ENCODE measurements around the gene CDT1.

- TF ChIP-seq, protein P1, sequence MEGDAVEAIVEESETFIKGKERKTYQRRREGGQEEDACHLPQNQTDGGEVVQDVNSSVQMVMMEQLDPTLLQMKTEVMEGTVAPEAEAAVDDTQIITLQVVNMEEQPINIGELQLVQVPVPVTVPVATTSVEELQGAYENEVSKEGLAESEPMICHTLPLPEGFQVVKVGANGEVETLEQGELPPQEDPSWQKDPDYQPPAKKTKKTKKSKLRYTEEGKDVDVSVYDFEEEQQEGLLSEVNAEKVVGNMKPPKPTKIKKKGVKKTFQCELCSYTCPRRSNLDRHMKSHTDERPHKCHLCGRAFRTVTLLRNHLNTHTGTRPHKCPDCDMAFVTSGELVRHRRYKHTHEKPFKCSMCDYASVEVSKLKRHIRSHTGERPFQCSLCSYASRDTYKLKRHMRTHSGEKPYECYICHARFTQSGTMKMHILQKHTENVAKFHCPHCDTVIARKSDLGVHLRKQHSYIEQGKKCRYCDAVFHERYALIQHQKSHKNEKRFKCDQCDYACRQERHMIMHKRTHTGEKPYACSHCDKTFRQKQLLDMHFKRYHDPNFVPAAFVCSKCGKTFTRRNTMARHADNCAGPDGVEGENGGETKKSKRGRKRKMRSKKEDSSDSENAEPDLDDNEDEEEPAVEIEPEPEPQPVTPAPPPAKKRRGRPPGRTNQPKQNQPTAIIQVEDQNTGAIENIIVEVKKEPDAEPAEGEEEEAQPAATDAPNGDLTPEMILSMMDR (IDR thresholded peaks at IDR 0.05), result no peak
- TF ChIP-seq POLR2A (IDR thresholded peaks at IDR 0.05) (no peak), EP300 (IDR thresholded peaks at IDR 0.05) (no peak)
Observed at GRCh38 chr16:88817785-88818574, 14.4 kb downstream of the CDT1 start.

Measured in tibial nerve (tissue), 4 donors.